A673 (cell line): ENCODE measurements around the gene GPR61. TPM values are rescaled to one million over a fixed set of nuclear protein-coding genes. Genes with fewer than 3 reads are reported as not detected.

ENCODE experiments used
- BruUV-seq: library from RNA; stranded (reverse); fragments of 400-500 nt; replicated peaks from 2 replicates; lab custom pipeline; 2021; lab: Mats Ljungman, UMichigan
- CTCF ChIA-PET: fragments of 300-600 bp; sonication (Branson Sonifier 250); formaldehyde crosslinking; loops from one replicate; lab custom pipeline; 2022; ENCODE audit warnings: antibody characterized with exemption; lab: Charles Lee
- POLR2A ChIA-PET: fragments of 300-600 bp; sonication (Branson Sonifier 250); formaldehyde crosslinking; loops from one replicate; lab custom pipeline; 2022; ENCODE audit warnings: antibody characterized with exemption; ENCODE audit not compliant: low non-redundant PET; lab: Charles Lee
- DNase-seq: peaks from one replicate; pipeline ENCODE4 v3.0.0-alpha.2; 2015; ENCODE audit warnings: low spot score
- H3K27ac ChIP-seq: fragments of 200-600 bp; sonication (generic); 2 replicates; pipeline ENCODE4 v1.5.1; 2016; ENCODE audit warnings: mixed run types, low read depth, mild to moderate bottlenecking, mixed read lengths, antibody characterized with exemption, low read length; ENCODE audit not compliant: poor library complexity, severe bottlenecking
- H3K27me3 ChIP-seq: fragments of 200-600 bp; sonication (generic); replicated peaks from 2 replicates; pipeline ENCODE4 v1.6.1; 2017; ENCODE audit warnings: mixed run types, low read depth, mild to moderate bottlenecking, mixed read lengths, antibody characterized with exemption, low read length; ENCODE audit not compliant: insufficient read depth, poor library complexity
- H3K36me3 ChIP-seq: fragments of 200-600 bp; sonication (generic); 2 replicates; pipeline ENCODE4 v1.6.1; 2016; ENCODE audit warnings: mixed run types, mild to moderate bottlenecking, mixed read lengths, antibody characterized with exemption, low read length; ENCODE audit not compliant: insufficient read depth, poor library complexity, severe bottlenecking
- H3K4me1 ChIP-seq: fragments of 200-600 bp; sonication (generic); 2 replicates; pipeline ENCODE4 v1.6.1; 2017; ENCODE audit warnings: mixed run types, mild to moderate bottlenecking, mixed read lengths, antibody characterized with exemption, low read length; ENCODE audit not compliant: insufficient read depth, poor library complexity, severe bottlenecking
- H3K4me3 ChIP-seq: fragments of 200-600 bp; sonication (generic); 2 replicates; pipeline ENCODE4 v1.5.1; 2016; ENCODE audit warnings: low read depth, mixed run types, mild to moderate bottlenecking, mixed read lengths, low read length; ENCODE audit not compliant: poor library complexity, severe bottlenecking
- H3K9me3 ChIP-seq: fragments of 200-600 bp; sonication (generic); 2 replicates; pipeline ENCODE4 v1.6.1; 2016; ENCODE audit warnings: mixed run types, low read depth, mild to moderate bottlenecking, mixed read lengths, antibody characterized with exemption, low read length; ENCODE audit not compliant: poor library complexity, severe bottlenecking
- CTCF ChIP-seq: fragments of 300-800, 200-600 bp; sonication (generic); conservative IDR thresholded peaks from 2 replicates; pipeline ENCODE4 v1.5.1; 2017; ENCODE audit warnings: low read depth, mild to moderate bottlenecking, antibody characterized with exemption, low read length, moderate library complexity, mixed read lengths
- EZH2 ChIP-seq: fragments of 200-600 bp; sonication (generic); IDR thresholded peaks from 2 replicates; pipeline ENCODE4 v1.6.1; 2017; ENCODE audit warnings: borderline replicate concordance, low read depth, mild to moderate bottlenecking, mixed read lengths, antibody characterized with exemption, low read length; ENCODE audit not compliant: poor library complexity, severe bottlenecking
- intact Hi-C: fragments of 100-400 bp; cut with micrococcal nuclease; formaldehyde crosslinking; loops from one replicate; pipeline ENCODE4 v1.10.0; 2022; ENCODE audit not compliant: unreplicated experiment
- total RNA-seq: library from RNA; stranded (reverse); gene quantifications from 2 replicates; pipeline ENCODE4 v1.2.3, GENCODE V29; 2021

GPR61 gene
- total RNA-seq, 1 experiment from 2014 or later = not detected

- Histone ChIP-seq H3K4me1 (no peaks in the 10 kb centered on the region), H3K9me3 (no peaks in the 10 kb centered on the region), H3K27me3 (no peaks in the 10 kb centered on the region), H3K4me3 (no peak overlapping the region), H3K27ac (no peak overlapping the region), H3K36me3 (no peaks in the 10 kb centered on the region)
- intact Hi-C loops = no loop called here
- TF ChIP-seq EZH2 (no peak), CTCF (no peak)
- no TSS peak for BruUV-seq
- ChIA-PET CTCF (no interaction called here), POLR2A (no interaction called here)
- no peak for DNase-seq
Observed at GRCh38 chr1:109521002-109521951, 18.4 kb upstream of the GPR61 start.

- intact Hi-C loops = no loop called here
- no peak for DNase-seq
- H3K4me3 ChIP-seq = no peak overlapping the region
- no peaks in the 10 kb centered on the region for H3K9me3 ChIP-seq
- TF ChIP-seq CTCF = no peak
- no peak for TF ChIP-seq EZH2
- no TSS peak for BruUV-seq
- no peaks in the 10 kb centered on the region for H3K4me1 ChIP-seq
- no peaks in the 10 kb centered on the region for H3K27me3 ChIP-seq
- no peak overlapping the region for H3K27ac ChIP-seq
- no peaks in the 10 kb centered on the region for H3K36me3 ChIP-seq
- CTCF ChIA-PET = no interaction called here
- POLR2A ChIA-PET = no interaction called here
Observed at GRCh38 chr1:109522026-109522425, 17.6 kb upstream of the GPR61 start.

GRCh38 chr1:109523706-109524105 is 16.0 kb upstream of the GPR61 start:
- no peaks in the 10 kb centered on the region for H3K9me3 ChIP-seq
- H3K27ac ChIP-seq = no peak overlapping the region
- POLR2A ChIA-PET = no interaction called here
- no peak for TF ChIP-seq EZH2
- TF ChIP-seq CTCF = no peak
- H3K4me3 ChIP-seq = no peak overlapping the region
- intact Hi-C loops = no loop called here
- DNase-seq = no peak
- CTCF ChIA-PET = interaction anchor here (1.3 kb wide), 1 partner anchor 8 kb away, joined by 3 read pairs; no protein-coding TSS in a partner anchor
- H3K4me1 ChIP-seq = no peaks in the 10 kb centered on the region
- no TSS peak for BruUV-seq
- H3K27me3 ChIP-seq = no peaks in the 10 kb centered on the region
- H3K36me3 ChIP-seq = no peaks in the 10 kb centered on the region
